IMR-90 (cell line): Measurements from ENCODE around the gene TMEM179. TPM values are rescaled to one million over a fixed set of nuclear protein-coding genes. Genes with fewer than 3 reads are reported as not detected.

Experiments used
- ATAC-seq: fragments of 200-7000 bp; cut with Tn5 transposase; 2 replicates; pipeline ENCODE4 v1.9.1; 2020; ENCODE audit warnings: low read depth, mild to moderate bottlenecking, moderate library complexity
- BruUV-seq: library from RNA; stranded (reverse); fragments of 400-500 nt; replicated peaks from 2 replicates; lab custom pipeline; 2021; lab: Mats Ljungman, UMichigan
- CTCF ChIA-PET: fragments of 300-600 bp; formaldehyde crosslinking; extraction: SDS; loops from one replicate; lab custom pipeline; 2021; ENCODE audit warnings: antibody characterized with exemption; lab: Yijun Ruan, JAX
- POLR2A ChIA-PET: fragments of 300-600 bp; sonication (Branson Sonifier 250); formaldehyde crosslinking; loops from one replicate; lab custom pipeline; 2022; ENCODE audit warnings: antibody characterized with exemption; ENCODE audit not compliant: unreplicated experiment; lab: Charles Lee
- DNase-seq: peaks from one replicate; pipeline ENCODE4 v3.0.0; 2013
- H2AFZ ChIP-seq: replicated peaks from 2 replicates; pipeline ENCODE3; 2013; ENCODE audit warnings: low read length, mild to moderate bottlenecking; ENCODE audit not compliant: poor library complexity
- H2AK5ac ChIP-seq: 2 replicates; pipeline ENCODE4 v1.6.1; 2013; ENCODE audit warnings: low read depth, low read length, inconsistent platforms
- H2AK9ac ChIP-seq: replicated peaks from 2 replicates; pipeline ENCODE3; 2013; ENCODE audit warnings: mild to moderate bottlenecking, low read depth, low read length, moderate library complexity; ENCODE audit not compliant: poor library complexity
- H2BK120ac ChIP-seq: 2 replicates; pipeline ENCODE4 v1.6.1; 2013; ENCODE audit warnings: low read depth, low read length, inconsistent platforms
- H2BK15ac ChIP-seq: 3 replicates; pipeline ENCODE4 v1.6.1; 2013; ENCODE audit warnings: low read depth, low read length, inconsistent platforms
- H2BK20ac ChIP-seq: 2 replicates; pipeline ENCODE4 v1.6.1; 2013; ENCODE audit warnings: low read depth, mild to moderate bottlenecking, inconsistent platforms, low read length, moderate library complexity
- H2BK5ac ChIP-seq: 2 replicates; pipeline ENCODE4 v1.6.1; 2013; ENCODE audit warnings: mild to moderate bottlenecking, low read depth, low read length, inconsistent platforms; ENCODE audit not compliant: poor library complexity, severe bottlenecking
- H3K14ac ChIP-seq: replicated peaks from 2 replicates; pipeline ENCODE4 v1.6.1; 2013; ENCODE audit warnings: low read depth, low read length, inconsistent platforms
- H3K18ac ChIP-seq: 2 replicates; pipeline ENCODE4 v1.6.1; 2013; ENCODE audit warnings: low read depth, low read length, control low read depth
- H3K23ac ChIP-seq: 2 replicates; pipeline ENCODE4 v1.6.1; 2013; ENCODE audit warnings: low read depth, low read length, inconsistent platforms
- H3K27ac ChIP-seq: 2 replicates; pipeline ENCODE4 v1.5.1; 2013; ENCODE audit warnings: mild to moderate bottlenecking, control low read depth, low read length; ENCODE audit not compliant: insufficient read depth
- H3K27me3 ChIP-seq: 2 replicates; pipeline ENCODE4 v1.6.1; 2013; ENCODE audit warnings: low read length; ENCODE audit not compliant: control insufficient read depth, insufficient read depth
- H3K36me3 ChIP-seq: 2 replicates; pipeline ENCODE4 v1.6.1; 2013; ENCODE audit warnings: low read length, mixed read lengths; ENCODE audit not compliant: control insufficient read depth, insufficient read depth
- H3K4ac ChIP-seq: 2 replicates; pipeline ENCODE4 v1.6.1; 2013; ENCODE audit warnings: low read depth, low read length, inconsistent platforms
- H3K4me1 ChIP-seq: 2 replicates; pipeline ENCODE4 v1.6.1; 2013; ENCODE audit warnings: low read length, mixed read lengths; ENCODE audit not compliant: control insufficient read depth, insufficient read depth
- H3K4me2 ChIP-seq: 2 replicates; pipeline ENCODE4 v1.6.1; 2013; ENCODE audit warnings: low read depth, mild to moderate bottlenecking, control low read depth, low read length, moderate library complexity
- H3K4me3 ChIP-seq: 2 replicates; pipeline ENCODE4 v1.5.1; 2013; ENCODE audit warnings: low read depth, mild to moderate bottlenecking, control low read depth, low read length, moderate library complexity; ENCODE audit not compliant: insufficient read depth
- H3K56ac ChIP-seq: 2 replicates; pipeline ENCODE4 v1.6.1; 2013; ENCODE audit warnings: low read length, inconsistent platforms; ENCODE audit not compliant: insufficient read depth; ENCODE audit errors: extremely low read depth
- H3K79me1 ChIP-seq, 2 experiments: 2 replicates each; pipeline ENCODE4 v1.6.1; 2013; ENCODE audit warnings: low read length in 2 of 2, inconsistent platforms in 1 of 2, low read depth in 1 of 2
- H3K9ac ChIP-seq: 2 replicates; pipeline ENCODE4 v1.6.1; 2013; ENCODE audit warnings: low read depth, low read length, control low read depth
- H3K9me1 ChIP-seq: 2 replicates; pipeline ENCODE4 v1.6.1; 2013; ENCODE audit warnings: low read length, inconsistent platforms; ENCODE audit not compliant: insufficient read depth
- H3K9me3 ChIP-seq: 2 replicates; pipeline ENCODE4 v1.6.1; 2013; ENCODE audit warnings: low read length; ENCODE audit not compliant: control insufficient read depth, insufficient read depth
- H4K20me1 ChIP-seq: 2 replicates; pipeline ENCODE4 v1.6.1; 2013; ENCODE audit warnings: low read length, inconsistent platforms; ENCODE audit not compliant: insufficient read depth
- H4K5ac ChIP-seq: 2 replicates; pipeline ENCODE4 v1.6.1; 2013; ENCODE audit warnings: mild to moderate bottlenecking, low read depth, low read length, control low read depth
- H4K8ac ChIP-seq, 2 experiments: 2 replicates each; pipeline ENCODE4 v1.6.1; 2013; ENCODE audit warnings: low read depth in 2 of 2, low read length in 2 of 2, control low read depth in 1 of 2, inconsistent platforms in 1 of 2
- H4K91ac ChIP-seq: 2 replicates; pipeline ENCODE4 v1.6.1; 2013; ENCODE audit warnings: low read depth, low read length, inconsistent platforms; ENCODE audit not compliant: insufficient read depth
- CHD1 ChIP-seq: IDR thresholded peaks from 2 replicates; pipeline ENCODE4 v1.6.1; 2012; ENCODE audit warnings: low read depth, low read length, improper control_type of control experiment
- MAZ ChIP-seq: IDR thresholded peaks from 2 replicates; pipeline ENCODE4 v1.6.1; 2012; ENCODE audit warnings: low read depth, mild to moderate bottlenecking, low read length, improper control_type of control experiment, moderate library complexity, borderline replicate concordance
- SMC3 ChIP-seq: fragments of 150-350 bp; IDR thresholded peaks from 2 replicates; pipeline ENCODE4 v1.6.1; 2016; ENCODE audit warnings: low read depth, mild to moderate bottlenecking, antibody characterized with exemption, low read length, moderate library complexity
- WGBS, 2 experiments: methylation state at CpG; one replicate each; pipeline versions ENCODE4 v1.1.5 to v1.1.7; 2013; ENCODE audit warnings: missing lambda C conversion rate in 2 of 2; ENCODE audit not compliant: insufficient read length in 1 of 2; ENCODE audit errors: extremely low coverage in 2 of 2; 5-methylcytosine and 5-hydroxymethylcytosine counted together
- dilution Hi-C: fragments of 300-500 bp; cut with HindIII; formaldehyde crosslinking; loops from one replicate; pipeline ENCODE4 v1.14.3; 2018; ENCODE audit warnings: low sequenced_read_pairs; ENCODE audit not compliant: unreplicated experiment
- in situ Hi-C: fragments of 300-500 bp; cut with MboI; formaldehyde crosslinking; loops from 3 replicates; pipeline ENCODE4 v1.14.3; 2019; ENCODE audit warnings: low sequenced_read_pairs, inconsistent platforms, mixed read lengths
- intact Hi-C: fragments of 100-400 bp; cut with micrococcal nuclease; formaldehyde crosslinking; loops from 2 replicates; pipeline ENCODE4 v1.10.0; 2022
- polyA plus RNA-seq, 3 experiments: library from polyadenylated mRNA; depleted of rRNA; stranded (reverse); fragments of >200 nt; gene quantifications; 2 replicates each; pipeline ENCODE4 v1.2.3, GENCODE V29; 2012; ENCODE audit warnings: low replicate concordance in 1 of 3
- total RNA-seq: library from RNA; depleted of rRNA; stranded (reverse); fragments of >200 nt; gene quantifications from 2 replicates; pipeline ENCODE4 v1.2.3, GENCODE V29; 2012
- TF ChIP-seq, protein P1 (sequence below): fragments of 150-350 bp; IDR thresholded peaks from 2 replicates; pipeline ENCODE4 v1.6.1; 2016; ENCODE audit warnings: low read depth, mild to moderate bottlenecking, low read length, moderate library complexity, borderline replicate concordance
- TF ChIP-seq, protein P2 (sequence below): conservative IDR thresholded peaks from 2 replicates; pipeline ENCODE4 v1.5.1; 2012; ENCODE audit warnings: mild to moderate bottlenecking, low read depth, low read length, improper control_type of control experiment

Gene TMEM179
- total and polyA plus RNA-seq, 2 of the 4 experiments (the other 2 are of a cell fraction) = not detected

DNA sequence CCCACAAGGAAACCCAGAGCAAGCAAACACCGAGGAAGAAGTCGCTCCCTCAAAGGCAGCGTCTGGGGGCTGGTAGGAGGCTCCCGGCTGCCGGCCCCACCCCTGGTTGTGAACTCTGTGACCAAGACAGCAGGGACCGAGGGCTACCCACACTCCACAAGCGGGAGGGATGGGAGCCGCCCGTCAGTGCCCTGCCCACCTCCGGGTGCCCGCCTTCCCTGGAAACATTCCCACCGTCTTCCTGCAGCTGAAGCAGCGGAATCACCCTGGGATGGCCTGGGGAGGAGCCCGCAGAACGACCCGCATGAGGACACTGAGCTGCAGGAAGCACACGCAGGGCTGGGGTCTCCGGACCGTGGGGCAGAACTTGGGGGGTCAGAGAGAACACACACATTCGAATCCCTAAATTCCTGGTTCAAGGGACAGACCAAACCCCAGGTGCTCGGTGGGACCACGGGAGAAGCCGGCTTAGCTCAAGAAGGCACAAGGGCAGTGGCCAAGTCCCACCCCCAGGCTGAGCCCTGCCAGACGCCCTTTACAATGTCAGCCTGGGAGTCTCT is 58.5 kb downstream of the TMEM179 start:
- TF ChIP-seq, protein P1, sequence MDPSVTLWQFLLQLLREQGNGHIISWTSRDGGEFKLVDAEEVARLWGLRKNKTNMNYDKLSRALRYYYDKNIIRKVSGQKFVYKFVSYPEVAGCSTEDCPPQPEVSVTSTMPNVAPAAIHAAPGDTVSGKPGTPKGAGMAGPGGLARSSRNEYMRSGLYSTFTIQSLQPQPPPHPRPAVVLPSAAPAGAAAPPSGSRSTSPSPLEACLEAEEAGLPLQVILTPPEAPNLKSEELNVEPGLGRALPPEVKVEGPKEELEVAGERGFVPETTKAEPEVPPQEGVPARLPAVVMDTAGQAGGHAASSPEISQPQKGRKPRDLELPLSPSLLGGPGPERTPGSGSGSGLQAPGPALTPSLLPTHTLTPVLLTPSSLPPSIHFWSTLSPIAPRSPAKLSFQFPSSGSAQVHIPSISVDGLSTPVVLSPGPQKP = no peak
- TF ChIP-seq SMC3 = no peak
- TF ChIP-seq MAZ = no peak
- no peak for TF ChIP-seq CHD1
- TF ChIP-seq, protein P2, sequence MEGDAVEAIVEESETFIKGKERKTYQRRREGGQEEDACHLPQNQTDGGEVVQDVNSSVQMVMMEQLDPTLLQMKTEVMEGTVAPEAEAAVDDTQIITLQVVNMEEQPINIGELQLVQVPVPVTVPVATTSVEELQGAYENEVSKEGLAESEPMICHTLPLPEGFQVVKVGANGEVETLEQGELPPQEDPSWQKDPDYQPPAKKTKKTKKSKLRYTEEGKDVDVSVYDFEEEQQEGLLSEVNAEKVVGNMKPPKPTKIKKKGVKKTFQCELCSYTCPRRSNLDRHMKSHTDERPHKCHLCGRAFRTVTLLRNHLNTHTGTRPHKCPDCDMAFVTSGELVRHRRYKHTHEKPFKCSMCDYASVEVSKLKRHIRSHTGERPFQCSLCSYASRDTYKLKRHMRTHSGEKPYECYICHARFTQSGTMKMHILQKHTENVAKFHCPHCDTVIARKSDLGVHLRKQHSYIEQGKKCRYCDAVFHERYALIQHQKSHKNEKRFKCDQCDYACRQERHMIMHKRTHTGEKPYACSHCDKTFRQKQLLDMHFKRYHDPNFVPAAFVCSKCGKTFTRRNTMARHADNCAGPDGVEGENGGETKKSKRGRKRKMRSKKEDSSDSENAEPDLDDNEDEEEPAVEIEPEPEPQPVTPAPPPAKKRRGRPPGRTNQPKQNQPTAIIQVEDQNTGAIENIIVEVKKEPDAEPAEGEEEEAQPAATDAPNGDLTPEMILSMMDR = no peak
- H3K4ac ChIP-seq = no peak overlapping the region
- ATAC-seq = no peak
- no peak overlapping the region for H2AFZ ChIP-seq
- no peak overlapping the region for H4K8ac ChIP-seq
- H3K4me2 ChIP-seq = no peak overlapping the region
- in situ Hi-C loops = no loop called here
- no peaks in the 10 kb centered on the region for H3K4me1 ChIP-seq
- no peak overlapping the region for H3K23ac ChIP-seq
- H3K14ac ChIP-seq = no peak overlapping the region
- H3K79me1 ChIP-seq = no peaks in the 10 kb centered on the region
- DNase-seq = no peak
- no peaks in the 10 kb centered on the region for H4K20me1 ChIP-seq
- H3K9ac ChIP-seq = no peak overlapping the region
- H2BK20ac ChIP-seq = no peak overlapping the region
- H3K4me3 ChIP-seq = no peak overlapping the region
- ChIA-PET CTCF (no interaction called here), POLR2A (no interaction called here)
- no peak overlapping the region for H2AK5ac ChIP-seq
- no peak overlapping the region for H3K27ac ChIP-seq
- no peaks in the 10 kb centered on the region for H3K9me3 ChIP-seq
- no TSS peak for BruUV-seq
- no peak overlapping the region for H4K5ac ChIP-seq
- no peaks in the 10 kb centered on the region for H3K9me1 ChIP-seq
- H3K27me3 ChIP-seq = peaks cover 6% of the 10 kb centered on the region; the same call in 1 of the 2 replicates
- H3K56ac ChIP-seq = no peak overlapping the region
- WGBS, 2 experiments = 0% methylated on average over 7 of the region's 24 CpGs; no CpG with 5 or more reads in 1 of the 2 experiments
- dilution Hi-C loops = no loop called here
- H2BK5ac ChIP-seq = no peak overlapping the region
- no peak overlapping the region for H2BK120ac ChIP-seq
- no peak overlapping the region for H4K91ac ChIP-seq
- no peak overlapping the region for H2AK9ac ChIP-seq
- H3K36me3 ChIP-seq = no peaks in the 10 kb centered on the region
- H2BK15ac ChIP-seq = no peak overlapping the region
- no peak overlapping the region for H3K18ac ChIP-seq
- intact Hi-C loops = no loop called here
